NCI-H524 (cell line): Measurements from ENCODE around the gene JAZF1.
"Not testable (repeated sequence)": the region's sequence is repeated elsewhere in the genome, so short reads cannot be mapped to it uniquely, and the experiment has no call there.

Experiments used
- DNase-seq, 2 experiments: peaks; one replicate each; lab custom pipeline; 2025; lab: John Stamatoyannopoulos, UW

The JAZF1 gene

GRCh38 chr7:28042721-28043120, 137.9 kb downstream of the JAZF1 start:
- no peak for DNase-seq

GRCh38 chr7:28041508-28042314, 138.9 kb downstream of the JAZF1 start:
- no peak for DNase-seq

- DNase-seq = no peak
These were observed 142.3 kb downstream of the JAZF1 start for GRCh38 chr7:28038175-28038797.

- DNase-seq = no peak
These were observed 143.2 kb downstream of the JAZF1 start for GRCh38 chr7:28037220-28038010.

GRCh38 chr7:28036696-28037095, 143.9 kb downstream of the JAZF1 start:
- DNase-seq = no peak

GRCh38 chr7:28033386-28033785, 147.2 kb downstream of the JAZF1 start:
- DNase-seq = no peak

- no peak for DNase-seq
These were observed 147.7 kb downstream of the JAZF1 start for GRCh38 chr7:28032738-28033380.

- DNase-seq = no peak
These were observed 151.5 kb downstream of the JAZF1 start for GRCh38 chr7:28029051-28029450.

- DNase-seq = no peak
These were observed 152.1 kb downstream of the JAZF1 start for GRCh38 chr7:28028471-28028870.

GRCh38 chr7:28026237-28026636, 154.4 kb downstream of the JAZF1 start:
- DNase-seq = no peak

GRCh38 chr7:28024786-28025334, 155.7 kb downstream of the JAZF1 start:
- no peak for DNase-seq

GRCh38 chr7:28020302-28020940, 160.2 kb downstream of the JAZF1 start:
- peak; percentile 31 to 83 for DNase-seq

GRCh38 chr7:28018856-28019465, 161.6 kb downstream of the JAZF1 start:
- peak in 1 of 2 experiments; percentile 54 for DNase-seq

GRCh38 chr7:28018446-28018845, 162.1 kb downstream of the JAZF1 start:
- DNase-seq = peak in 1 of 2 experiments; percentile 24

GRCh38 chr7:28018020-28018419, 162.6 kb downstream of the JAZF1 start:
- no peak for DNase-seq

GRCh38 chr7:28017372-28017771, 163.2 kb downstream of the JAZF1 start:
- no peak for DNase-seq

GRCh38 chr7:28016297-28016696, 164.3 kb downstream of the JAZF1 start:
- peak; percentile 12 to 71 for DNase-seq

GRCh38 chr7:28015169-28015568, 165.4 kb downstream of the JAZF1 start:
- no peak for DNase-seq

GRCh38 chr7:28014340-28014739, 166.3 kb downstream of the JAZF1 start:
- DNase-seq = not testable (repeated sequence)

GRCh38 chr7:28013441-28013840, 167.2 kb downstream of the JAZF1 start:
- DNase-seq = no peak

- no peak for DNase-seq
These were observed 167.6 kb downstream of the JAZF1 start for GRCh38 chr7:28013019-28013418.
